Activated CD4-positive, CD25-positive, alpha-beta regulatory T cell treated with anti-CD3 and anti-CD28 coated beads, Interleukin-2, amount 50 U/mL, for 16 hours (primary cell): ENCODE results near the gene HES5.

Experiments used
- DNase-seq: peaks from one replicate; pipeline ENCODE4 v3.0.0-alpha.2; 2020; ENCODE audit warnings: low read depth, low spot score

HES5 gene

GRCh38 chr1:2479186-2479585, 50.9 kb downstream of the HES5 start:
- no peak for DNase-seq
